Daoy (cell line): ENCODE data around the gene MTG2. TPM values are rescaled to one million over a fixed set of nuclear protein-coding genes. Genes with fewer than 3 reads are reported as not detected.

Experiments used
- DNase-seq: peaks from one replicate; pipeline ENCODE4 v3.0.0-alpha.2; 2015; ENCODE audit warnings: low read depth
- total RNA-seq: library from RNA; depleted of rRNA; stranded (reverse); fragments of >200 nt; shearing (Covaris generic); gene quantifications from 2 replicates; pipeline ENCODE4 v1.2.3, GENCODE V29; 2014

Gene MTG2
- total RNA-seq, 1 experiment from 2014 or later = 23.0 TPM

DNA sequence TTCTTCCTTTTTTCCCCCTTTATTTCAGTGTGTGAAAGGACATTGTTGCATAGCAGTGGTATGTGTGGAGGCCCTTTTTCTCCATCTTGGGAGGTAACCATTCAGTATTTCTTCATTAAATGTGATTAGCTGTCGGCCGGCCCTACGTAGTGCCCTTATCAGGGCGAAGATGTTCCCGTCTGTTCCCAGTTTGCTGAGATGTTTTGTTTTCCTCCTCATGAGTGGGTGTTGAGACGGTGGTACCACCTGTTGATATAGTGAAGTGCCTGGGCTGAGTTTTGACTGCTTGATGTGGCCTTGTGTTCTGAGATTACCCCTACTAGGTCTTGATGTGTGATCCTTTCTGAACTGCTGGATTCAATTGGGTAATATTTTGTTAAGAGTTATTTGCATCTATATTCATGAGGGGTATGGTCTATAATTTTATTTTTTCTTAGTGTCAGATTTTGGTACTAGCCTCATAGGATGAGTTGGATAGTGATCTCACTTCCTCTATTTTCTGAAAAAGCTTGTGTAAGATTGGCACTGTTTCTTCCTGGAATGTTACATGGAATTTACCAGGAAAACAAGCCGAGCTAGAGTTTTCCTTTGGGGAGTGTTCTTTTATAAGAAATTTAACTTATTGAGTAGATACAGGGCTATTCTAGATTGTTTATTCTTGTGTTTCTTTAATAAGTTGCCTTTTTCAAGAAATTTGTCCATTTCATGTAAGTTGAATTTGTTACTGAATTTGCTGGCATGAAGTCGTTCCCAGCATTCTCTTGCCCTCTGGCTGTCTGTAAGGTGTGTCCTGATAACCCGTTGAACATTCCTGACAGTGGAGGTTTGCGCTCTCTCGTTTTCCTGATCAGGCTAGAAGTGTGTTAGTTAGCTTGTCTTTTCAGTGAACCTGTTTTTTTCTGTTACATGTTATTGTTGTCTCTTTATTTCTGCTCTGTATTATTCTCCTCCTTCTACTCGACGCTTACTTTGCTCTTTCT is 4.3 kb downstream of the MTG2 start:
- DNase-seq = no peak

GRCh38 chr20:62190639-62191411 is 8.0 kb downstream of the MTG2 start:
- DNase-seq = no peak

- DNase-seq = no peak
Observed at GRCh38 chr20:62191781-62192559, 9.1 kb downstream of the MTG2 start.

GRCh38 chr20:62192635-62193034 is 9.8 kb downstream of the MTG2 start:
- no peak for DNase-seq

DNA sequence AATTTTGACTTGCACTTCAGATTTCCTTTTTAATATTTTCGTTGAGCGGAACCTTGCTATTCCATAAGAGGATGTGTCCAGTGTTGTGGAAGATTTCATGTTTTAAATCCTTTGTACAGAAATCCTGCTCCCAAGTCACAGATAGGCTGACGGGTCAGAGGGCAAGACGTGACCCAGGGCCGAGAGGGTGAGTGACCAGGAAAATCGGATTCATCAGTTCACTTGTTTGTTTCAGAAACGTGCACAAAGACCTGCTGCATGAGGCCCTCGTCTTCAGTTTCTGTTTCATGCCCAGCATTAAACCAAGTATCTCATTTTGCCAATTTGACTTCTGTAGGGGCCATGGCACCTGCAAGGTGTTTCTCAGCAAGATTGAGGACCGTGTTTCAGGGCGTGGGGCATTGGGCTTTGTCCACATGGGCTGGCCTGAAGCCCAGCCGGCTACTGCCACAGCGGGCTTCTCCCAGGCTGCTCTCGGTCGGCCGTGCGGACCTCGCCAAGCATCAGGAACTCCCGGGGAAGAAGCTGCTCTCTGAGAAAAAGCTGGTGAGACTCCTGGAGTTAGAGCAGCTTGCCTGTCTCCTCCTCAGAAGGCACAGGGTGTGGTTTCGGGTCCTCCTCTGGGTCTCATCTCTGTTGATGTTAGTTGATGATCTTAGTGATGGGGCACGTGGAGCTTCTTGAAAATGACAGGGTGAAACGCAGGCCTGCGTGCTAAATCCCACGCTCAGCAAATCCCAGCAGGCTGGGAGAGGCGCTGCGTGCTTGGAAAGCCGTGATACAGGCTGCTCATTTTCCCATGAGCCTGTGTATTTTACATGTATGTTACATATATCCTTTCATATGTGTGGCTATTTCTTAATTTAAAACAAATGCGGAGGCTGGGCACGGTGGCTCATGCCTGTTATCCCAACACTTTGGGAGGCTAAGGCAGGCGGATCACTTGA is 10.5 kb downstream of the MTG2 start:
- DNase-seq = no peak

DNA sequence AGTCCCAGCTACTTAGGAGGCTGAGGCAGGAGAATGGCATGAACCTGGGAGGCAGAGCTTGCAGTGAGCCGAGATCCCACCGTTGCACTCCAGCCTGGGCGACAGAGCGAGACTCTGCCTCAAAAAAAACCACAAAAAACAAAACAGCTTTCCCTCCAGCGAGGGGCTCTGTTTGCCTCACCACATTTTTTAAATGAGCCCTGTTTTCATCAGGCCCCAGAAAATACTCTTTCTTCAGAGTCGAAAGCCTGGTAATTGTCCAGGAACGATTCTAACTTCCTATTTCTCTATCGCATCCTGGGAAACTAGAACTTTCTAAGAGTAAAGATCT is 12.2 kb downstream of the MTG2 start:
- no peak for DNase-seq

DNA sequence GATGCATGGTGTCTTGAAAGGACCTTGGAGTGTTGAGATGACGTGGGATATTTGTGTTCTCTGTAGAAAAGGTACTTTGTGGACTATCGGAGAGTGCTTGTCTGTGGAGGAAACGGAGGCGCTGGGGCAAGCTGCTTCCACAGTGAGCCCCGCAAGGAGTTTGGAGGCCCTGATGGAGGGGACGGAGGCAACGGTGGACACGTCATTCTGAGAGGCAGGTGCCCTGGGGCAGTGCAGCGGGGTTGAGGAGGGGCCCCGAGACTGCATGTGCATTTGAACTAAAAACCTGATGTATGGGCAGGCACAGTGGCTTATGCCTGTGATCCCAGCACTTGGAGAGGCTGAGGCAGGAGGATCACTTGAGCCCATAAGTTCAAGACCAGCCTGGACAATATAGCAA is 12.9 kb downstream of the MTG2 start:
- DNase-seq = no peak

DNA sequence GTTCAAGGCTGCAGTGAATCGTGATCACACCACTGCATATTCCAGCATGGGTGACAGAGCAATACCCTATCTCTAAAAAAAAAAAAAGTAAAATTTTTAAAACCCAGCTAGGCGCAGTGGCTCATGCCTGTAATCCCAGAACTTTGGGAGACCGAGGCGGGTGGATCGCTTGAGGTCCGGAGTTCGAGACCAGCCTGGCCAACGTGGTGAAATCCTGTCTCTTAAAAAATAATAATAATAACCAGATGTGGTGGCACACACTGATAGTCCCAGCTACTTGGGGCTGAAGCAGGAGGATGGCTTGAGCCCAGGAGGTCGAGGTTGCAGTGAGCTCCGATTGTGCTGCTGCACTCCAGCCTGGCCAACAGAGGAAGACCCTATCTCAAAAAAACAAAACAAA is 13.5 kb downstream of the MTG2 start:
- no peak for DNase-seq

DNA sequence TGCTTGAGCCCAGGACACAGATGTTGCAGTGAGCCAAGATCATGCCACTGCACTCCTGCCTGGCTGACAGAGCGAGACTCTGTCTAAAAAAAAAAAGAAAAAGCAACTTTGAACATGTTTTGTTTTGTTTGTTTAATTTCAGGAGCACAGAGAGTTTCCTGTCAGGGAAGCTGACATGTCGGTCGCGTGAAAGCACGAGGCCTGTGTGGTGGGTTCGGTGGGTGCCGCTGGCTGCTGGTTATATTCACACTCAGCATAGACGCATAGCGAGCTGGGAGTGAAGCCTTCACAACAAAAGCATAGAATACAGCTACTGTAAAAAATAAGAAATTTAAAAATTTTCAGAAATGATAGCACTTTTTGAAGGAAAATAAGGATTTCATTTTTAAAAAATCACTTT is 14.5 kb downstream of the MTG2 start:
- no peak for DNase-seq

DNA sequence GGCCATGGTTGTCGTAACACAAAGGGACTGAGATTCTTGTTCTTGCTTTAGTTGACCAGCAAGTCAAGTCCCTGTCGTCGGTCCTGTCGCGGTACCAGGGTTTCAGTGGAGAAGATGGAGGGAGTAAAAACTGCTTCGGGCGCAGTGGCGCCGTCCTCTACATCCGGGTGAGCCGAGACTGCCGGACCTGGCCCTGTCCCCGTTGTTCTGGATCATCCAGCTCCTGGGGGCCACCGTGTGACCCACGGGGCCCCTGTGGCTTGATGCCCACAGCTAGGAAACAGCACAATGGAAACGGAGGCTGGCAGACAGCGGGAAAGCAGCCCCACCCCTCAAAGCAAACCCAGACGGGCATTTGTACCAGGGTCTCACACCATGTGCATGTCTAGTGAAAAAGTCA is 15.0 kb downstream of the MTG2 start:
- DNase-seq = no peak

DNA sequence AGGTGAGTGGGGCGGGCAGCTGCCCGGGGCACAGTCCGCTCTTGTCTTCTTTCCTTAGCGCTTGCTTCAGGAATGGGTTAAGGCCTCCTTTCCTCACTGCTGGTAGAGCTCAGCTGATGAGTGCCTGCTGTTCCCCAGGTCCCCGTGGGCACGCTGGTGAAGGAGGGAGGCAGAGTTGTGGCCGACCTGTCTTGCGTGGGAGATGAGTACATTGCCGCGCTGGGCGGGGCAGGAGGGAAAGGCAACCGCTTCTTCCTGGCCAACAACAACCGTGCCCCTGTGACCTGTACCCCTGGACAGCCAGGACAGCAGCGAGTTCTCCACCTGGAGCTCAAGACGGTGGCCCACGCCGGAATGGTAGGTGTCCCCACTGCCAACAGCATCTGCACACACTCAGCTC is 15.7 kb downstream of the MTG2 start:
- DNase-seq = no peak

DNA sequence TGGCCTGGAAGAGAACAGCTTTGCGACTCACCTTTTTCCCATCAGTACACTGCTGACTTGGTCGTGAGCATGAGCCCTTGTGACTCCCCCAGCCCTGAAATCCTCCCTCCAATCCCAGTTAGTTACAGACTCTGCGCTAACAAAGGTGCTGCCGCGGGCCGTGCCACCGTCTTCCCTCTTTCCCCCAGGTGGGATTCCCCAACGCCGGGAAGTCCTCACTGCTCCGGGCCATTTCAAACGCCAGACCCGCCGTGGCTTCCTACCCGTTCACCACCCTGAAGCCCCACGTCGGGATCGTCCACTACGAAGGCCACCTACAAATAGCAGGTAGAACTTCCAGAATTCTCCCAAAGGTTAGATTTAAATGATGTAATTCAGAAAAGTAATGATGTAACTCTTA is 16.1 kb downstream of the MTG2 start:
- no peak for DNase-seq

GRCh38 chr20:62200491-62201172 is 17.8 kb downstream of the MTG2 start:
- DNase-seq = no peak

DNA sequence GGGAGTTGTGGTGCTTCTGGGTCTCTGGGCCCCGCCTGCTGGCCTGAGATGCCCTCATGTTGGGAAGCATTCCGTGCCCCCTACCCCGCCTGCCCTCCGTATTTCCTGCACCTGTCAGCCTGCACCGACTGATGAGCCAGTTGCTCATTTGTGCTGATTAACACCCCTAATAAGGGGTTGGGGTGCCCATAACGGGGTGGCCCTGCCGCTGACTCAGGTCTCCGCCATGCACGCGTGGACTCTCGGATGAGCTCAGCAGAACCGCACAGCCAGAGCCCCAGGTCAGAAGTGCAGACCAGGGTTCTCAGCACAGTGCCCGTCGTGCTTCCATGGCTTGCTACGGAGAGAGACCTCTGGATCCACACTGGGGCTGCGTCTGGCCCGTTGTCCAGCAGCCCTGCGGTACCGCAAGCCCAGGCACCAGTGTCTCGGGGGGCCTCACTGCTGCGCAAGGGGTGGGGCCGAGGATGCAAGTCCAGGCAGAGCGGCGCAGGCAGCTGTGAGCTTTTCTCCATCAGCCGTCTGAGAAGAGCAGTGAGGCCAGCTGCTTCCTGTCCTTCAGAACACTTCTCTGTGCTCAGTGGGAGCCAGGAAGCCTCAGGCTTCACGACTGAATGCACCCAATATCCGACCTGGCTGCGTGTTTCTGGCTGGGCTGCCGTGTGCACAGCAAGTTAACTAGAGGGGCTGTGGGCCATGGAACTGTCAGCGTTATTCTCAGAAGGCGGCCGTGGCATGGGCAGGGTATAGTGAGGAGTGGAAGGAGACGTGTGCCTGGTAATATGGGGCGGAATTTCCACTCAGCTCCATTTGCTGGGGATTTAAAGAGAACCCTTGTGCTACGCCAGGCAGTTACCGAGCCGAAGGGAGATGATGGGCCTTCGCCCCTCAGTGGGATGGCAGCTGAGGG is 18.6 kb downstream of the MTG2 start:
- DNase-seq = no peak

GRCh38 chr20:62202083-62202395 is 19.2 kb downstream of the MTG2 start:
- DNase-seq = peak; percentile 47

DNA sequence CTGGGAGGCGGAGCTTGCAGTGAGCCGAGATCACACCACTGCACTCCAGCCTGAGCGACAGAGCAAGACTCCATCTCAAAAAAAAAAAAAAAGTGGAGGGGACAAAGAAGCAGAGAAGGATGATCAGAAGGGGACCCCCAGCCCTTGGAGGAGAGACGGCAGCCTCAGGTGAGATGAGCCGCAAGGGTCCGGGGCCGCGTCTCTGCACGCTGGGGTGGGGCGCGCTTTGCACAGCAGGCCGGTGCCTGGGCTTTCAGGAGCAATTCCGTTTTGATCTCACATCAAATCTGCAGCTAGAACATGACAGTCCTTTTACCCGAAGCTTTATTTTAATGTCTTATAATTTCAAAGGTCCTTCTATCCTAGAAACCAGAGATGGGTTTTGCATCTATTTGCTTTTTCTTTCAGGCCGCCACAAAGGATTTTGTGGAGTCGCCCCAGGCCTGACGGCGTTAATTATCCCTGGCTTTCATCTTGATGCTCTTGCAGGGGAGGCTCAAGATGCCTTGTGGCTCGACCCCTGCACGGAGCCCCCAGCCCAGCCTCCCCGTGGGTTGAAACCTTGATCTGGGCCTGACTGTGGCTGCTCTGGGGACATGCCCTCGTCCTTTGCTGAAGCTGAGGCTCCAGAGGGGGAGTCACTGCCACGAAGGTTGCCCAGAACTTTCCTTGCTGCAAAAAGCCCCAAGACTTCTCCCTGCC is 20.0 kb downstream of the MTG2 start:
- DNase-seq = no peak

- no peak for DNase-seq
Observed at GRCh38 chr20:62203378-62204030, 20.7 kb downstream of the MTG2 start.

- DNase-seq = no peak
Observed at GRCh38 chr20:62205618-62206387, 23.0 kb downstream of the MTG2 start.
